Central memory CD8-positive, alpha-beta T cell (primary cell): ENCODE results near the gene CNFN.

ENCODE experiments used
- ATAC-seq: fragments of 150-1000 bp; cut with Tn5 transposase; replicated peaks from 2 replicates; pipeline ENCODE4 v1.10.0; 2022; ENCODE audit warnings: mild to moderate bottlenecking, moderate FRiP score, moderate number of reproducible peaks; ENCODE audit not compliant: poor library complexity, severe bottlenecking; ENCODE audit errors: extremely low read depth
- DNase-seq, 2 donors: peaks; one replicate each; pipeline ENCODE4 v3.0.0; 2021; ENCODE audit warnings: low spot score in 2 of 2
- H3K27ac Mint-ChIP-seq: one replicate; pipeline ENCODE4 v1.8.0; 2022; ENCODE audit warnings: low read depth, mild to moderate bottlenecking, moderate library complexity, mixed read lengths
- H3K27me3 Mint-ChIP-seq: one replicate; pipeline ENCODE4 v1.8.0; 2022; ENCODE audit warnings: mixed read lengths
- H3K36me3 Mint-ChIP-seq: one replicate; pipeline ENCODE4 v1.8.0; 2022; ENCODE audit warnings: mild to moderate bottlenecking, moderate library complexity, mixed read lengths; ENCODE audit not compliant: insufficient read depth
- H3K4me1 Mint-ChIP-seq: one replicate; pipeline ENCODE4 v1.8.0; 2022; ENCODE audit warnings: mixed read lengths
- H3K4me3 Mint-ChIP-seq: one replicate; pipeline ENCODE4 v1.8.0; 2022; ENCODE audit warnings: mild to moderate bottlenecking, moderate library complexity, mixed read lengths
- H3K9me3 Mint-ChIP-seq: one replicate; pipeline ENCODE4 v1.8.0; 2022; ENCODE audit warnings: mixed read lengths

Gene CNFN

DNA sequence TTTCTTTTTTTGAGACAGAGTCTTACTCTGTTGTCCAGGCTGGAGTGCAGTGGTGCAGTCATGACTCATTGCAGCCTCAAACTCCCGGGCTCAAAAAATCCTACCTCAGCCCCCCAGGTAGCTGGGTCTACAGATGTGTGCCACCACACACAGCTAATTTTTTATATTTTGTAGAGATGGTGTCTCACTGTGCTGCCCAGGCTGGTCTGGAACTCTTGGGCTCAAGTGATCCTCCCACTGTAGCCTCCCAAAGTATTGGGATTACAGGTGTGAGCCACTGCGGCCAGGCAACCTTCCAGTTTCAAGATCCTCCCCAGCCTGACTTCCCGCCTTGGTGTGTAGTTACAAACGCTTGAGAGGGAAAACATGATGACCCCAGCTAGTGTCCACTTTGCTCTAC is 22.2 kb downstream of the CNFN start:
- peaks cover 2% of the 10 kb centered on the region for H3K36me3 Mint-ChIP-seq
- H3K9me3 Mint-ChIP-seq = no peaks in the 10 kb centered on the region
- no peak overlapping the region for H3K4me3 Mint-ChIP-seq
- no peaks in the 10 kb centered on the region for H3K27me3 Mint-ChIP-seq
- ATAC-seq (no peak), DNase-seq (no peak)
- H3K4me1 Mint-ChIP-seq = peaks cover 7% of the 10 kb centered on the region
- no peak overlapping the region for H3K27ac Mint-ChIP-seq

DNA sequence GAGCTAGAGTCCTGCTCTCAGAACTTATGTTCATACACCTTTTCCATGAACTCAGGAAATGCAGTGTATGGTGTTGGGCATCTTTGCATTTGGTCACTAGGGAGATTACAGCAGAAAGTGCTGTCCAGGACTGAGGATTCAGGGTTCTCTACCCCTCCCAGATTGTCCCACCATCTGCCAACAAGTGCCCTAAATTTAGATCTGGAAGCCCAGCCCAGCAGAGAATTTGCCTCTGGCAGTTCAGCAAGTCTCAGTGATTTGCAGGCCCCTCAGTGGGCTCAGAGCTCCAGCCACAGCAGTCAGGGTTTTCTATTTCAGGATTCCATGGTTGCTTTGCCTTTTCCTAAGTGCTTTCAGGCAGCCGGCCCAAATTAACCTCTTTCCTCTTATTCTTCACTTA is 23.4 kb downstream of the CNFN start:
- no peaks in the 10 kb centered on the region for H3K27me3 Mint-ChIP-seq
- no peak overlapping the region for H3K4me3 Mint-ChIP-seq
- H3K9me3 Mint-ChIP-seq = no peaks in the 10 kb centered on the region

DNA sequence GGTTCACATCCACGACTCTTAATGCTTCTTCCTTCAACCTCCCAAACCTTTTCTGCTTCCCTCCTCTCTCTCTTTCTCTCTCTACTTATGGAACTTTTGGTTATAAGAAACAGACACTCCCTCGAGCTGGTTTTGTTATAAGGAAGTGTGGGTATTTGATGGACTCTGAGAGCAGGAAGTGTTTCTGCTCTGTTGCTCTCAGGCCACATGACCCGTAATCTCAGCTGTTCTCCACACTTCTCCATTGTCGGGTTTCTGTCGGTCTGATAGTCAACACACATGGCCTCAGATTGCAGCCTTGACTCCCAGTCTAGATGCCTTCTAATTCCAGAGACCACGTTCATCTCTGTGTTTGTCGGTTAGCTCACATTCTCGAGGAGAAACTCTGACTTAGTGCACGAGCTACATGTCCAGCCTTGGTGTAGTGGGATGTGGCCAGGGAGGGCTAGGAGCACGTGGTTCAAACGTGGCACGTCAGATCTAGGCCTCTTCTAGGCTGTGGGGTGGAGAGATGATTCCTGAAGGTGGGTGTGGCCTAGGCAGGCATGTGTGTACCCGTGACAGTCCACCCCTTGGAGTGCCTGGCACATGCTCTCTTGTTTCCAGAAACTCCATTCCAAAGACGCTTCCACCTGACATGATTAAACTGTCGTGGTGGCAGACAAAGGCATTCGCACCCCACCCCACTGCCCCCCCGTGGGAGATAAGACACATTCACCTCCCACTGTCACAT is 26.3 kb downstream of the CNFN start:
- DNase-seq = no peak
- Mint-ChIP-seq H3K27ac (no peak overlapping the region), H3K9me3 (no peaks in the 10 kb centered on the region), H3K4me1 (peaks cover 7% of the 10 kb centered on the region), H3K4me3 (no peak overlapping the region), H3K36me3 (peaks cover 2% of the 10 kb centered on the region), H3K27me3 (no peaks in the 10 kb centered on the region)
- ATAC-seq = no peak

More for the DNA sequence above, 23.4 kb downstream of the CNFN start:
- H3K4me1 Mint-ChIP-seq = peaks cover 7% of the 10 kb centered on the region
- no peak overlapping the region for H3K27ac Mint-ChIP-seq
- peaks cover 2% of the 10 kb centered on the region for H3K36me3 Mint-ChIP-seq
- ATAC-seq (no peak), DNase-seq (no peak)

DNA sequence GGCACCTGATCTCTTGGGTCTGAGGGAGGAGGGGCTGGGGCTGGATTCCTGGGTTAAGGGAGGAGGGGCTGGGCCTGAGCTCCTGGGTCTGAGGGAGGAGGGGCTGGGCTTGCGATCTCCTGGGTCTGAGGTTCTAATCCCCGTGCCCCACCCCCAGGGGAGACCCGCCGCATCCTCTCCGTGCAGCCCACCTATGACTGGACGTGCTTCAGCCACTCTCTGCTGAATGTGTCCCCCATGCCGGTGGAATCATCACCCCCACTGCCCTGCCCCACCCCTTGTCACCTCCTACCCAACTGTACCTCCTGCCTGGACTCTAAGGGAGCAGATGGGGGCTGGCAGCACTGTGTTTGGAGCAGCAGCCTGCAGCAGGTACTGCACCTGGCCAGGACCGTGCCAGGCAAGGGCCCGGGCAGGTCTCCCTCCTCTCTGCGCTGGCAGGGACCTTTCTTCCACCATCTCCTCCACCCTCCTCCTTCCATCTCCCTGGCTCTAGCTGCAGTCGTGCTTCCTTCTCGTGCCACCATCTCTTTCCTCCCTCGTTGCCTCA is 27.1 kb downstream of the CNFN start:
- Mint-ChIP-seq H3K27me3 (no peaks in the 10 kb centered on the region), H3K4me1 (peaks cover 7% of the 10 kb centered on the region), H3K36me3 (peaks cover 2% of the 10 kb centered on the region), H3K9me3 (no peaks in the 10 kb centered on the region), H3K4me3 (no peak overlapping the region), H3K27ac (no peak overlapping the region)
- ATAC-seq = no peak
- DNase-seq = no peak

DNA sequence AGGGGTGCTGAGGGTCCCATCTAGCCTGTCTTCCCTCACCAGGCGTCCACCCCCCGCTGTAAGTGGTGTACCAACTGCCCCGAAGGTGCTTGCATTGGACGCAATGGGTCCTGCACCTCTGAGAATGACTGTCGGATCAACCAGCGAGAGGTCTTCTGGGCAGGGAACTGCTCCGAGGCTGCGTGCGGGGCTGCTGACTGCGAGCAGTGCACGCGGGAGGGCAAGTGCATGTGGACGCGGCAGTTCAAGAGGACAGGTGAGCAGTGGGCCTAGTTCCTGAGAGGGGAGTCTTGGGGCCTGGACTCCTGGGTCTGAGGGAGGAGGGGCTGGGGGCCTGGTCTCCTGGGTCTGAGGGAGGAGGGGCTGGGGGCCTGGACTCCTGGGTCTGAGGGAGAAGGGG is 27.8 kb downstream of the CNFN start:
- H3K27me3 Mint-ChIP-seq = no peaks in the 10 kb centered on the region
- no peak for ATAC-seq

DNA sequence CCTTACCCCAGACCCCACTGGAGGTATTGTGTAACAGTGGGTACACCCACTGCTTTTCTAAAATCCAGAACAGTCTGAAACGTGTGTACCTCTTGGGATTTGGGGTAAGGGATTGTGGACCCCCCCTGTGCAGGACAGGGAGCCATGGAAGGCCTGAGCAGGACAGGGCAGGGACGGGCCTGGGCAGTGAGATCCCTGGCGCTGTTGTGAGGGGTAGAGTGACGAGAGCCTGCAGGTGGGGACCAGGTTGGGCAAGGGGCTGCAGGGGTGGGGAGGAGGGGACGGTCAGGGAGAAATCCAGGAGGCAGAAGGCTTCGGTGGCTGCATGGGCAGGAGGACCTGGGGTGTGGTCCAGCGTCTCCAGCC is 28.6 kb downstream of the CNFN start:
- H3K36me3 Mint-ChIP-seq = peaks cover 2% of the 10 kb centered on the region
- no peaks in the 10 kb centered on the region for H3K9me3 Mint-ChIP-seq
- H3K27ac Mint-ChIP-seq = no peak overlapping the region

More for the DNA sequence above, 27.8 kb downstream of the CNFN start:
- H3K36me3 Mint-ChIP-seq = peaks cover 2% of the 10 kb centered on the region
- H3K27ac Mint-ChIP-seq = no peak overlapping the region
- DNase-seq = no peak
- peaks cover 7% of the 10 kb centered on the region for H3K4me1 Mint-ChIP-seq
- no peak overlapping the region for H3K4me3 Mint-ChIP-seq
- H3K9me3 Mint-ChIP-seq = no peaks in the 10 kb centered on the region

DNA sequence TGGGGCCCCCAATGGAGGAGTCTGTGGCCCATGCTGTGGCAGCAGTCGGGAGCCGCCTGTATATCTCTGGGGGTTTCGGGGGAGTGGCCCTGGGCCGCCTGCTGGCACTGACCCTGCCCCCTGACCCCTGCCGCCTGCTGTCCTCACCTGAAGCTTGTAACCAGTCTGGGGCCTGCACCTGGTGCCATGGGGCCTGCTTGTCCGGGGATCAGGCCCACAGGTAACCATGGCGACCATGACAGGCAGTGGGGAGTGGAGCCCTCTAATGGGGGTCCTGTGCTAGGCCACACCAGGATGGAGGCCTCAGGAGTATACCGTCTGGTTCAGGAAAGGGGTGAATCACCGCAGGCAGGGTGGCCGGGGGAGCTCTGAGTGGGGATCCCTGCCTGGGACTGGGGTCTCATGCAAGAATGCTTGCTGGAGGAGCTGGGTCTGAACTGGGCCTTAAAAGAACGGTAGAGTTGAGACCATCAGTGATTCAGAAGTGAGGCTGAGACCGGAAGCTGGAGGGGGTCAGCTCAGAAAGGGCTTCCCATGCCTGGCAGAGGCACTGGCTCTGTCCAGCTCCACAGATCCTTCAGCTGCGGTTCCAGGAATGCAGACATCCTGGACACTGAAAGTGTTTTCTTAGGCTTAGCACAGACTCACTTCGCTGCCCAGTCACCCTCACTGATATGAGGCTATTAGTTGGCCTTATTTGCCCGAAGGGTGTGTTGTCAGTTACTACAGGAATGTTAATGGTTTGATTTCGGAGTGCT is 29.1 kb downstream of the CNFN start:
- H3K27ac Mint-ChIP-seq = no peak overlapping the region
- no peak overlapping the region for H3K4me3 Mint-ChIP-seq
- no peaks in the 10 kb centered on the region for H3K9me3 Mint-ChIP-seq
- DNase-seq = no peak
- no peaks in the 10 kb centered on the region for H3K27me3 Mint-ChIP-seq
- peaks cover 2% of the 10 kb centered on the region for H3K36me3 Mint-ChIP-seq
- no peak for ATAC-seq
- peaks cover 7% of the 10 kb centered on the region for H3K4me1 Mint-ChIP-seq

More for the DNA sequence above, 28.6 kb downstream of the CNFN start:
- peaks cover 7% of the 10 kb centered on the region for H3K4me1 Mint-ChIP-seq
- no peaks in the 10 kb centered on the region for H3K27me3 Mint-ChIP-seq
- DNase-seq = no peak
- H3K4me3 Mint-ChIP-seq = no peak overlapping the region
- no peak for ATAC-seq

DNA sequence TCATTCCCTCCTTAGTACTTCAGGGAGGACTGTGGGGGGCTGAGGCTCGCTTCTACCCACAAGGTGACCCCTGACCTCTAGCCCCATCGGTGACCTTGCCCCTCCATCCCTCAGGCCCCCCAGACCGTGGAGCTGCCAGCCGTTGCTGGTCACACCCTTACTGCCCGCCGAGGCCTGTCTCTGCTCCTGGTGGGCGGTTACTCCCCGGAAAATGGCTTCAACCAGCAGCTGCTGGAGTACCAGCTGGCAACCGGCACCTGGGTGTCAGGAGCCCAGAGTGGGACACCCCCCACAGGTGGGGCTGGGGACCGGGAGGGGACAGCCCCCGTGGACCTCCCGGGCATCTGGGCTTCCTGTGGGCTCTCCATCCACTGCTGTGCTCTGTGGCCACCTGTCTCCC is 32.8 kb downstream of the CNFN start:
- DNase-seq (no peak), ATAC-seq (no peak)
- Mint-ChIP-seq H3K36me3 (no peaks in the 10 kb centered on the region), H3K4me3 (no peak overlapping the region), H3K4me1 (no peaks in the 10 kb centered on the region), H3K27ac (no peak overlapping the region), H3K27me3 (no peaks in the 10 kb centered on the region), H3K9me3 (no peaks in the 10 kb centered on the region)

DNA sequence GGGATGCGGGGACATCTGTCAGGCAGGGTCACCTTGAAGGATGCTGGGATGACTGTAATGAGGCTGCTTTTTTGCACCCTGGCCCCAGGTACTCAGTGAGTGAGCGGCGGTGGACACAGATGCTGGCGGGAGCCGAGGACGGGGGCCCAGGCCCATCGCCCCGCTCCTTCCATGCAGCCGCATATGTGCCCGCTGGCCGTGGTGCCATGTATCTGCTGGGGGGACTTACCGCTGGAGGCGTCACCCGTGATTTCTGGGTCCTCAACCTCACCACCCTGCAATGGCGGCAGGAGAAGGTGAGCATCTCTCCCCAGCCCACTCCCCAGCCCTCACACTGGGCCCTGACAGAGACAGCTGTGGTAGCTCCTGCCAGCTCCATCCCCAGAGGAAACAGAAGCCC is 33.4 kb downstream of the CNFN start:
- H3K4me3 Mint-ChIP-seq = no peak overlapping the region
- H3K4me1 Mint-ChIP-seq = no peaks in the 10 kb centered on the region
- H3K27me3 Mint-ChIP-seq = no peaks in the 10 kb centered on the region
- no peaks in the 10 kb centered on the region for H3K9me3 Mint-ChIP-seq
- ATAC-seq (no peak), DNase-seq (no peak)
- no peaks in the 10 kb centered on the region for H3K36me3 Mint-ChIP-seq
- no peak overlapping the region for H3K27ac Mint-ChIP-seq

DNA sequence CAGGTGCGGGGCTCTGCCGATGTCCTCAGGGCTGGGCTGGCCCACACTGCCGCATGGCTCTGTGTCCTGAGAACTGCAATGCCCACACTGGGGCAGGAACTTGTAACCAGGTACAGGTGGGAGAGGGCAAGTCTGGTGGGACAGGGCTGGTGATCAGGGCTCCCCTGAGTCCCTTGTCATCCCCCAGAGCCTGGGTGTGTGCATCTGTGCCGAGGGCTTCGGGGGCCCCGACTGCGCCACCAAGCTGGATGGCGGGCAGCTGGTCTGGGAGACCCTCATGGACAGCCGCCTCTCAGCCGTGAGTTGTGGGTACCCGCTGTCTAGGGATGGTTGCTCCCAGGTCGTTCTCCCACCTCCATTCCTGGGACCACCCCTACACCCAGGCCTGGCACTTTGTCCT is 34.2 kb downstream of the CNFN start:
- Mint-ChIP-seq H3K36me3 (no peaks in the 10 kb centered on the region), H3K9me3 (no peaks in the 10 kb centered on the region), H3K27me3 (no peaks in the 10 kb centered on the region), H3K27ac (no peak overlapping the region), H3K4me3 (no peak overlapping the region), H3K4me1 (no peaks in the 10 kb centered on the region)
- no peak for ATAC-seq
- DNase-seq = no peak

DNA sequence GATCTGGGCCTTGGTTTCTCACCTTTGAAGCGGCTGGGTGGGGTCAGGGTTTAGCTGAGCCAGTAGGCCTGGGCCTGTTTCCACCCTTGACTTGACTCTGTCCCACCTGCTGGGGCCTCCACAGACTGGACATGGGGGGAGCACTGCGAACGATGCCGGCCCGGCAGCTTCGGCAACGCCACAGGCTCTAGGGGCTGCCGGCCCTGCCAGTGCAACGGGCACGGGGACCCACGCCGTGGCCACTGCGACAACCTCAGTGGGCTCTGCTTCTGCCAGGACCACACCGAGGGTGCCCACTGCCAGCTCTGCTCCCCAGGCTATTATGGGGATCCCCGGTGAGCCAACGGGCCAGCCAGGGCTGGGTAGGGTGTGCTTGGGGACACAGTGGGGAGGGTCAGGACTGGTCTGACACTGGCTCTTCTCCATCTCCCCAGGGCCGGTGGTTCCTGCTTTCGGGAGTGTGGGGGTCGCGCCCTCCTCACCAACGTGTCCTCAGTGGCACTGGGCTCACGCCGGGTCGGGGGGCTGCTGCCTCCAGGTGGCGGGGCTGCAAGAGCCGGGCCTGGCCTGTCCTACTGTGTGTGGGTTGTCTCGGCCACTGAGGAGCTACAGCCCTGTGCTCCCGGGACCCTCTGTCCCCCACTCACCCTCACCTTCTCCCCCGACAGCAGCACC is 36.6 kb downstream of the CNFN start:
- H3K27me3 Mint-ChIP-seq = no peaks in the 10 kb centered on the region
- H3K4me3 Mint-ChIP-seq = no peak overlapping the region
- ATAC-seq = no peak
- H3K36me3 Mint-ChIP-seq = no peaks in the 10 kb centered on the region
- no peak overlapping the region for H3K27ac Mint-ChIP-seq
- H3K9me3 Mint-ChIP-seq = no peaks in the 10 kb centered on the region
- no peak for DNase-seq
- H3K4me1 Mint-ChIP-seq = no peaks in the 10 kb centered on the region

DNA sequence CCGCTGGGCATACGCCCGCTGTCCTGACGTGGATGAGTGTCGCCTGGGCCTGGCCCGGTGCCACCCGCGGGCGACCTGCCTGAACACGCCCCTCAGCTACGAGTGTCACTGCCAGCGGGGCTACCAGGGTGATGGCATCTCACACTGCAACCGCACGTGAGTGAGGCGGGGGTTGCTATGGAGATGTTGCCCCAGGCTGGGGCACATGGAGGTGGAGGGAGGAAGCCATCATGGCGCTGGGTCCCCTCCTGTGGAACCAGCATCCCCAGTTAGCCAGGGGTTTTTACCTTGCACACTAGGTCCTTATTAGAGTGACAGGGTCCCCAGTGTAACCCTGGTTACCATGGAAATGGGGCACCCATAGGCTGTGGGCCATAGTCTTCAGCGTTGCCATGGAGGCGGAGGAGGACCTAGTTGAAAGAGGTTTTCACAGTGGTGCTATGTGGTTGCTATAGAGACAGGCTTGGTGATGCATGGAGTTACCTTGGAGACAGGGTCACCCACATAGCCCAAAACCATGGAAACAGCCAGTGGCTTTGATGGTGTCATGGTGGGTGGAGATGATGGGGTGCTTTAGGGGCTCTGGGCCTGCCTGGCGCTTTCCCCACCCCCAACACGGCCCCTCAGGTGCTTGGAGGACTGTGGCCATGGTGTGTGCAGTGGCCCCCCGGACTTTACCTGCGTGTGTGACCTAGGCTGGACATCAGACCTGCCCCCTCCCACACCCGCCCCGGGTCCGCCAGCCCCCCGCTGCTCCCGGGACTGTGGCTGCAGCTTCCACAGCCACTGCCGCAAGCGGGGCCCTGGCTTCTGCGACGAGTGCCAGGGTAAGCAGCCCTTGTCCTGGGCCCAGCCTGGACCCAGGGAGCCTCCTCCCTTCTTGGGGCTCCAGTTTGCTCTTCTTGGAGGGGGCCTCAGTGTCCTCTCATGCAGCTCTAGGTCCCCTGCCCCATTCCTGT is 37.5 kb downstream of the CNFN start:
- no peak overlapping the region for H3K27ac Mint-ChIP-seq
- no peak for DNase-seq
- peak; percentile 40 for ATAC-seq
- no peaks in the 10 kb centered on the region for H3K4me1 Mint-ChIP-seq
- no peak overlapping the region for H3K4me3 Mint-ChIP-seq
- H3K27me3 Mint-ChIP-seq = no peaks in the 10 kb centered on the region
- H3K36me3 Mint-ChIP-seq = no peaks in the 10 kb centered on the region
- no peaks in the 10 kb centered on the region for H3K9me3 Mint-ChIP-seq
